ENCODE measurements around the gene NKAIN2.

DNA sequence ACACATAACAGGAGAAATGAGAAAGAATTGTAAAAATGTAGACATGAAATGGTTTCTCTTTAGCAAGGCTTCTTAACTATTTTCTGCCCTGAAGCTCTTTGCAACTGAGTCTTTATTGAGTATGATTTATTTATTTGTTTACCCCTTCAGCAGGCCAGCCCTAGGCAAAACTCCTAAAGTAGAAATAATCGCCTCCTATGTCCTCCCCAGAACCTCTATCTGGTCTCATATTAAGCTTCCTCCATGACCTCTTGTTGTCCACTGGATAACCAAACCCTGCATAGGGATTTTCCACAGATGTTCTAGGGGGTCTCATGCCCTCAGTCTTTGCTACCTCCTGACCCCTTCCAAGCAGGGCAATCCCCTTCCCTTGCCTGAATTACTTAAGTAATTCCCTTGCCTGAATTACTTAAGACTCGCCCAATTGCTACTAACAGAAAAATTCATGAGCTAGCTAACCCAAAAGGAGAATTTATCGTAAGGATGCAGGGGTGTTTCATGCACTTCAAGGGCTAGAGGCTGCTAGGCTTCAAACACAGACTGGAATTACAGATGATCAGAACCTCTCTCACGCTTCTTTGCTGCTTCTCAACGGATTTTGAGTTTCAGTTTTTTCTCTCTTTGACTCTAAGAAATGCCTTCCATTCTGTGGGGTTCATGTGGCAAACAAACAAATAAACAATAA lies 732.6 kb downstream of the NKAIN2 start:
- TF ChIP-seq, protein P1, sequence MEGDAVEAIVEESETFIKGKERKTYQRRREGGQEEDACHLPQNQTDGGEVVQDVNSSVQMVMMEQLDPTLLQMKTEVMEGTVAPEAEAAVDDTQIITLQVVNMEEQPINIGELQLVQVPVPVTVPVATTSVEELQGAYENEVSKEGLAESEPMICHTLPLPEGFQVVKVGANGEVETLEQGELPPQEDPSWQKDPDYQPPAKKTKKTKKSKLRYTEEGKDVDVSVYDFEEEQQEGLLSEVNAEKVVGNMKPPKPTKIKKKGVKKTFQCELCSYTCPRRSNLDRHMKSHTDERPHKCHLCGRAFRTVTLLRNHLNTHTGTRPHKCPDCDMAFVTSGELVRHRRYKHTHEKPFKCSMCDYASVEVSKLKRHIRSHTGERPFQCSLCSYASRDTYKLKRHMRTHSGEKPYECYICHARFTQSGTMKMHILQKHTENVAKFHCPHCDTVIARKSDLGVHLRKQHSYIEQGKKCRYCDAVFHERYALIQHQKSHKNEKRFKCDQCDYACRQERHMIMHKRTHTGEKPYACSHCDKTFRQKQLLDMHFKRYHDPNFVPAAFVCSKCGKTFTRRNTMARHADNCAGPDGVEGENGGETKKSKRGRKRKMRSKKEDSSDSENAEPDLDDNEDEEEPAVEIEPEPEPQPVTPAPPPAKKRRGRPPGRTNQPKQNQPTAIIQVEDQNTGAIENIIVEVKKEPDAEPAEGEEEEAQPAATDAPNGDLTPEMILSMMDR (IDR thresholded peaks at IDR 0.05): no peak
- TF ChIP-seq POLR2A (IDR thresholded peaks at IDR 0.05): no peak
- no peak for TF ChIP-seq POLR2AphosphoS5 (IDR thresholded peaks at IDR 0.05)
